Measurements from ENCODE around the gene RPUSD4. TPM values are rescaled to one million over a fixed set of nuclear protein-coding genes. Genes with fewer than 3 reads are reported as not detected.

Gene RPUSD4
- total RNA-seq, 1 donor: 24.2 TPM

DNA sequence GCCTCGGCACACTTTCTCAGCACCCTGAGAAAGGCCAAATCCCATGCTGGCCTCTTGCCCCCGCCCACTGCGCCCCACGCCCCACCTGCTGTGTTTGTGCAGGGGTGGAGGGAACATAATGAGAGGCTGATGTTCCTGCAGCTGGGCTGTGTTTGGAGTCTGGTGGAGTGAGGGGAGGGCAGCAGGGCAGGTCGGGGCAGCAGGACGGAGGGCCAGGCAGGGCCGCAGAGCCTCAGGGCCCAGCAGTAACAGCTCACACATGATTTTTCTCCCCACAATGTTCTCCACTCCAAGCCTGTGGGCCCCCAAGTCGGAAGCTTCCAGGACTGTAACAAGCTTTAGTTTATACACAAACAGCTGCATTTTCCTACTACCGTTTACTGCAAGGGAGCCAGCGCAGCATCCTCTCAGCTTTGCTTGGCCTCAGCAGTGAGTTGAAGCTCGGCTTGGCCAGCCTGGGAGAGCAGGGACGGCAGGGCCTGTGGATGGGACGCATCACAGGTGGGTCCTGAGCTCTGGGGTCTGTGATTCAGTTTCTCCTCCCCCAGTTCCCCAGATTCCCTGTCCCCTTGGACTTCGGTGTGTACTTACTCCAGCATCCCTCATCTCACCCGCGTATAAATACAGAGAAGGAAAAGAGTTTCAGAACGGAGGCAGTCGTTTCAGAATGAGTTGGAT lies 51.0 kb downstream of the RPUSD4 start:
- no peak for DNase-seq (ENCODE audit: low read depth)
- H3K4me3 ChIP-seq (ENCODE audit: low read depth, low read length): no peak overlapping the region
- TF ChIP-seq, protein P1, sequence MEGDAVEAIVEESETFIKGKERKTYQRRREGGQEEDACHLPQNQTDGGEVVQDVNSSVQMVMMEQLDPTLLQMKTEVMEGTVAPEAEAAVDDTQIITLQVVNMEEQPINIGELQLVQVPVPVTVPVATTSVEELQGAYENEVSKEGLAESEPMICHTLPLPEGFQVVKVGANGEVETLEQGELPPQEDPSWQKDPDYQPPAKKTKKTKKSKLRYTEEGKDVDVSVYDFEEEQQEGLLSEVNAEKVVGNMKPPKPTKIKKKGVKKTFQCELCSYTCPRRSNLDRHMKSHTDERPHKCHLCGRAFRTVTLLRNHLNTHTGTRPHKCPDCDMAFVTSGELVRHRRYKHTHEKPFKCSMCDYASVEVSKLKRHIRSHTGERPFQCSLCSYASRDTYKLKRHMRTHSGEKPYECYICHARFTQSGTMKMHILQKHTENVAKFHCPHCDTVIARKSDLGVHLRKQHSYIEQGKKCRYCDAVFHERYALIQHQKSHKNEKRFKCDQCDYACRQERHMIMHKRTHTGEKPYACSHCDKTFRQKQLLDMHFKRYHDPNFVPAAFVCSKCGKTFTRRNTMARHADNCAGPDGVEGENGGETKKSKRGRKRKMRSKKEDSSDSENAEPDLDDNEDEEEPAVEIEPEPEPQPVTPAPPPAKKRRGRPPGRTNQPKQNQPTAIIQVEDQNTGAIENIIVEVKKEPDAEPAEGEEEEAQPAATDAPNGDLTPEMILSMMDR (IDR thresholded peaks at IDR 0.05; ENCODE audit: insufficient read depth, low read length): no peak

DNA sequence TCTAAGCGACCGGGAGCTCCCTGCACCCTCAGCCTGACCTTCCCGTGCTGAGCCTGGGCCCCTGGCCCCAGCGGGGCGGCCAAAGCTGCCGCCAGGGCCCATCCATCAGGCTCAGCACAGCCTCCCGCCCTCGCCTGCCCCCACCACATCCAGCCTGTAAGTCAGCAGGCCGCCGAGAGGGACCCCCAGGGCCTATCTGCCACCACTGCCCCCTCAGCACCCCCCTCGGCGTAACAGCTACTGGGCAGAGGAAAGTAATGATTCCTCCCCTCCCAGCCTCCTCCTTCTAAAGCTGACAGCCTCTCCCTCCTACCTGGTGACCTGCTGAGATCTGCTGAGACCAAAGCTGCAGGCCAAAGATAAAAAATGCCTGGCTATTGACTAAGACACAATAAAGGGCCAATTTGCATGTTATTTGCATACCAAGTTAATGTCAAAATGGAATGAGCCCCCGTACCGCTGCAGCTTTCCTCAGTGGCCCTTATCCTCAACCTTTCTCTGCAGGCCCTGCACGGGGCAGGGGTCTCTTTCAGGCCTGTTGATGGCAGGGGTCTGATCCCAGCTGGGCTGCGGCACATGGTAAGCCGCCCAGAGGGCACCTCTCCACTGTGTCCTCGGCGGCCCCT lies 51.6 kb downstream of the RPUSD4 start:
- TF ChIP-seq, protein P1 (IDR thresholded peaks at IDR 0.05; ENCODE audit: insufficient read depth, low read length): no peak
- DNase-seq (ENCODE audit: low read depth): no peak
- no peak overlapping the region for H3K4me3 ChIP-seq (ENCODE audit: low read depth, low read length)

DNA sequence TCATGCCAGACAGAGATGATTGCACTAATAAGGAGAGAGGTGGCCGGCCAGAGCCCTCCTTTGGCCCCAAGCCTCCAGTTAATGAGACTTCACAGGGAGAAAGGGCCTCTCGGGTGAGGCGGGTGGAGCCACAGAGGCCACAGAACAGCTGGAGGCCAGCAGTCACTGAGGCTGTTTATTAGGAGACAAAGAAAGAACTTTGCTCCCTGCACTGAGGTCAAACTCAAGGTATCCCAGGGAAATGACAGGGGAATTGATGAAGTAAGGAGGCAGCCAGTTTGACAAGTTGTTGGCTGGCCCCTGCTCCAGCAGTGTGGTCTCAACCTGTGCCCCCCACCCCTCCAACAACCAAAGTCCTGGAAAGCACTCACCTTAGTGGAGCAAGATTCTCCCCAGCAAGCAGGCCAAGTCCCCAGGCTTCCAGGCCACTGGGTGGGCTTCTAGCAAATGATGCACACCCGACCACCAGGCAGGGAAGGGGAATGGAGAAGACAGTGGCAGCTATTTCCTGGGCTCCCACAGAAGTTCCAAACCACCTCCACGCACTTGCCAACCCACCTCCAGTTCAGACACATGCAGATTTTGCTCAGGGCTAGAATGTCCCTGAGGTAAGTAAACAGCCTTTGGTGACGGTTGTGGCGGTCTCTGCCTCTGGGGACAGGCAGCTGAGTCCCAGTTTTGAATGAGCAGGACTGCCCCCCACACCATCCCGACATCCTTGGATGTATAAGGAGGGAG lies 53.2 kb downstream of the RPUSD4 start:
- no peak for DNase-seq (ENCODE audit: low read depth)
- TF ChIP-seq, protein P1 (IDR thresholded peaks at IDR 0.05; ENCODE audit: insufficient read depth, low read length): no peak
- H3K4me3 ChIP-seq (ENCODE audit: low read depth, low read length): no peak overlapping the region

DNA sequence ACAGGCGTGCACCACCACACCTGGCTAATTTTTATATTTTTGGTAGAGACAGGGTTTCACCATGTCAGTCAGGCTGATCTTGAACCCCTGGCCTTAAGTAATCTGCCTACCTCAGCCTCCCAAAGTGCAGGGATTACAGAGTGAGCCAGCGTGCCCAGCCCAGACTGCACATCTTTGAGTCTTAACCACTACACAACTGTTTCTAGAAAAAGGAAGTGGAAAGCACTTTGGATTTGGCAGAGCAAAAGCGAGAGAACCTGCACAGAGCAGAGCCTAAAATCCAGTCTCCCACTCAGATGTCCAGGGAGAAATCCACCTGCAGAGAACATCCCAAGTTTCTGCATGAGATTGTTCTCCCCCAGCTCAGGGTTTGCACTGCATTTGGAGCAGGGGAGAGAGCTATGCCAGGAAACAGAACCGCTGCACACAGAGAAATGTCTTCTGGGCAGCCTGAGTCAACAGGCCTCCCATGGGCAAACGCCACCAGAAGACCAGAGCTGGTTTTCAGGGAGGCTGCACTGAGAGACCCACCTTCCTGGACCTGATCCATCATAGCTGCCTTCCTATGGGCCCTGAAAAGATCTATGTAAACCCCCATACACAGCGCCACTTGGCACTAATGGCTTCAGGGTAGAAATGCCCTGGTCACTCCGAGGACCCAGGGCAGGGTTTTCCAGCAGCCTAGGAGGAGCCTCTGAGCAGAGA lies 54.0 kb downstream of the RPUSD4 start:
- no peak overlapping the region for H3K4me3 ChIP-seq (ENCODE audit: low read depth, low read length)
- DNase-seq (ENCODE audit: low read depth): no peak
- TF ChIP-seq, protein P1 (IDR thresholded peaks at IDR 0.05; ENCODE audit: insufficient read depth, low read length): no peak

DNA sequence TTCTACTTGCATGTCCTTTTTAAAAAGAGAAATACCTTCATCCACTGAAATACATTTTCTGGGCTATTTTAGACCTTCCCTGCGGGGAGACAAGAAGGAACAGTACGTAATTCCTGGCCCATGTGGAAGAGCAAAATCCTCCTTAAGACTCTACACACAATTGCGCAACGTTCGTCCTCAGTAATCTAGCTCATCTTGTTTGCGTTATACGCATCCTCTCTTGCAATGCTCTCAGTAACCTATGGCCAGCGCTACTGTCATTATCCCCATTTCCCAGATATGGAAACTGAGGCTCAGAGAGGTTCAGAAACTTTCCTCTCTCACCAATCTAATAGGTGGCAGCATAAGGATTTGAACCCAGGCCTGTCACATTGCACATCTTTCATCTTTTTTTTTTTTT lies 54.6 kb downstream of the RPUSD4 start:
- no peak overlapping the region for H3K4me3 ChIP-seq (ENCODE audit: low read depth, low read length)
- TF ChIP-seq, protein P1 (IDR thresholded peaks at IDR 0.05; ENCODE audit: insufficient read depth, low read length): no peak
- DNase-seq (ENCODE audit: low read depth): no peak

DNA sequence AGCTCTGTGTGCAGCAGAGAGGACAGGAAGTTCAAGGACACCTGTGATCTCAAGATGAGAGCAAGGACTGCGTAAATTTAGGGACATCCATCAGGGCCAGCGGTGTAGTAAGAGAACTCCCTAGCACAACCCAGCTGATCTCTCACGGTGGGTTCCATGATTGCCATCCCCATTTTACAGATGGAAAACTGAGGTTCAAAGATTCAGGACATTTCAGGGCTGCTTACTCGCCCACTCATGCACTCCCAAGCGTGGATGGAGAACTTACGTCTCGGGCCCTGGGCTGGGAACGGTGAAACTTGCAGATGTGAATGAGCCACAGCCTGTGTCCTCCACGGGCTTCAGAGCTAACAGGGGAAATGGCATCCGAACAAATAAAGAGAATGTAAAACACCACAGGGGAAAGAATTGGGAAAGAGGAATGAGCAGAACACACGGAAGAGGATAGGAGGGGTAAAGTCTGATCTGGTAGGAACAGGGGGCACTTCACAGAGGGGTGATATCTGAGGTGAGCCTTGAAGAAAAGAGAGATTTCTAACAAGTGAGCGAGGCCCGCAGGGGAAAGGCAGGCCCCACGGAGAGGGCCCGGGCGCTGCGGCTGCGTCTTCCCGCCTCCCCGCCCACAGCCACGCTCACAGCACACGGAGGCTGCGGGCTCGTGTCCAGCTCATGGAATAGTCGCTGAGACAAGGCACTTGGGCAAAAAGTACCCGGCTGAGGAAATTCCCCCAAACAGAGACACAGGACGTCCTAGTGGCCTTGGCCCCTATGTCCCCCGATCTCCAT lies 55.9 kb downstream of the RPUSD4 start:
- no peak for DNase-seq (ENCODE audit: low read depth)

More for the DNA sequence above, 55.9 kb downstream of the RPUSD4 start:
- H3K4me3 ChIP-seq (ENCODE audit: low read depth, low read length): no peak overlapping the region
- TF ChIP-seq, protein P1 (IDR thresholded peaks at IDR 0.05; ENCODE audit: insufficient read depth, low read length): no peak

All from fibroblast of the aortic adventitia (primary cell).